Measurements from ENCODE around the gene ATP5F1D.
A peak's percentile ranks its signal among the peaks of the same experiment; 100 is the strongest.

The ATP5F1D gene

GRCh38 chr19:1279782-1280341 is 38.3 kb downstream of the ATP5F1D start:
- peak; percentile 57 for DNase-seq (ENCODE audit: extremely low read depth, low read depth)
- no peak overlapping the region for H3K4me3 ChIP-seq (replicated peaks; ENCODE audit: low read depth, low read length)
- peak; percentile 97 for TF ChIP-seq CTCF (IDR thresholded peaks at IDR 0.05; ENCODE audit: low read depth, low read length, missing control alignments)

- TF ChIP-seq CTCF (IDR thresholded peaks at IDR 0.05; ENCODE audit: low read depth, low read length, missing control alignments), result no peak
- no peak for DNase-seq (ENCODE audit: extremely low read depth, low read depth)
- no peak overlapping the region for H3K4me3 ChIP-seq (replicated peaks; ENCODE audit: low read depth, low read length)
Measured at GRCh38 chr19:1280636-1281568, 39.4 kb downstream of the ATP5F1D start.

GRCh38 chr19:1281569-1282287 is 40.2 kb downstream of the ATP5F1D start:
- no peak for DNase-seq (ENCODE audit: extremely low read depth, low read depth)
- TF ChIP-seq CTCF (IDR thresholded peaks at IDR 0.05; ENCODE audit: low read depth, low read length, missing control alignments), result no peak
- no peak overlapping the region for H3K4me3 ChIP-seq (replicated peaks; ENCODE audit: low read depth, low read length)

- no peak for DNase-seq (ENCODE audit: extremely low read depth, low read depth)
- H3K4me3 ChIP-seq (replicated peaks; ENCODE audit: low read depth, low read length), result no peak overlapping the region
Measured at GRCh38 chr19:1282588-1283206, 41.1 kb downstream of the ATP5F1D start.

GRCh38 chr19:1283207-1283916 is 41.8 kb downstream of the ATP5F1D start:
- no peak for DNase-seq (ENCODE audit: extremely low read depth, low read depth)
- no peak for TF ChIP-seq CTCF (IDR thresholded peaks at IDR 0.05; ENCODE audit: low read depth, low read length, missing control alignments)
- H3K4me3 ChIP-seq (replicated peaks; ENCODE audit: low read depth, low read length), result no peak overlapping the region

More at GRCh38 chr19:1282588-1283206, 41.1 kb downstream of the ATP5F1D start:
- TF ChIP-seq CTCF (IDR thresholded peaks at IDR 0.05; ENCODE audit: low read depth, low read length, missing control alignments), result no peak

- no peak for TF ChIP-seq CTCF (IDR thresholded peaks at IDR 0.05; ENCODE audit: low read depth, low read length, missing control alignments)
- no peak for DNase-seq (ENCODE audit: extremely low read depth, low read depth)
- H3K4me3 ChIP-seq (replicated peaks; ENCODE audit: low read depth, low read length), result no peak overlapping the region
Measured at GRCh38 chr19:1283917-1284292, 42.4 kb downstream of the ATP5F1D start.
